Neural cell (in vitro differentiated cells): Measurements from ENCODE around the gene DPPA4. TPM values are rescaled to one million over a fixed set of nuclear protein-coding genes. Genes with fewer than 3 reads are reported as not detected.
"Not testable (repeated sequence)": the region's sequence is repeated elsewhere in the genome, so short reads cannot be mapped to it uniquely, and the experiment has no call there.

Source experiments
- H2AFZ ChIP-seq: fragments of 200-600, 300-800 bp; sonication (generic), shearing (Covaris generic); 2 replicates; pipeline ENCODE4 v1.6.0; 2014; ENCODE audit warnings: low read depth, mild to moderate bottlenecking, antibody characterized with exemption, low read length, moderate library complexity
- H3F3A ChIP-seq: fragments of 200-600 bp; shearing (Covaris generic); 2 replicates; pipeline ENCODE4 v1.6.1; 2016; ENCODE audit warnings: mild to moderate bottlenecking, moderate library complexity, mixed read lengths, antibody characterized with exemption, low read length; ENCODE audit not compliant: insufficient read depth, poor library complexity, severe bottlenecking
- H3K27ac ChIP-seq: fragments of 200-600, 300-800 bp; sonication (generic), shearing (Covaris generic); 2 replicates; pipeline ENCODE4 v1.5.1; 2014; ENCODE audit warnings: mild to moderate bottlenecking, low read length, moderate library complexity
- H3K27me3 ChIP-seq: fragments of 300-800, 200-600 bp; sonication (generic), shearing (Covaris generic); 2 replicates; pipeline ENCODE4 v1.6.0; 2014; ENCODE audit warnings: mild to moderate bottlenecking, low read depth, low read length, moderate library complexity; ENCODE audit not compliant: insufficient read depth
- H3K36me3 ChIP-seq: fragments of 300-800, 200-600 bp; sonication (generic), shearing (Covaris generic); 2 replicates; pipeline ENCODE4 v1.5.1; 2014; ENCODE audit warnings: mild to moderate bottlenecking, antibody characterized with exemption, low read length, moderate library complexity; ENCODE audit not compliant: insufficient read depth
- H3K4me2 ChIP-seq: fragments of 300-800, 200-600 bp; sonication (generic), shearing (Covaris generic); 2 replicates; pipeline ENCODE4 v1.6.0; 2014; ENCODE audit warnings: mild to moderate bottlenecking, low read length
- H3K4me3 ChIP-seq: fragments of 300-800, 200-600 bp; sonication (generic), shearing (Covaris generic); 2 replicates; pipeline ENCODE4 v1.5.1; 2014; ENCODE audit warnings: mild to moderate bottlenecking, low read length, moderate library complexity
- H3K79me2 ChIP-seq: fragments of 200-600 bp; shearing (Covaris generic); replicated peaks from 2 replicates; pipeline ENCODE4 v1.6.0; 2014; ENCODE audit warnings: mild to moderate bottlenecking, low read length, moderate library complexity; ENCODE audit not compliant: insufficient read depth
- H3K9ac ChIP-seq: fragments of 300-800, 200-600 bp; sonication (generic), shearing (Covaris generic); 2 replicates; pipeline ENCODE4 v1.6.1; 2016; ENCODE audit warnings: mild to moderate bottlenecking, low read length, mixed read lengths
- H3K9me2 ChIP-seq: fragments of 200-600 bp; shearing (Covaris generic); 2 replicates; pipeline ENCODE4 v1.6.1; 2016; ENCODE audit warnings: mild to moderate bottlenecking, low read length, mixed read lengths; ENCODE audit not compliant: insufficient read depth
- H3K9me3 ChIP-seq: fragments of 200-600, 300-800 bp; sonication (generic), shearing (Covaris generic); 2 replicates; pipeline ENCODE4 v1.6.1; 2016; ENCODE audit warnings: mild to moderate bottlenecking, mixed run types, low read length, moderate library complexity, mixed read lengths
- H4K20me1 ChIP-seq: fragments of 200-600 bp; shearing (Covaris generic); 2 replicates; pipeline ENCODE4 v1.6.1; 2016; ENCODE audit warnings: mild to moderate bottlenecking, mixed run types; ENCODE audit not compliant: insufficient read depth
- CTCF ChIP-seq: fragments of 450-650 bp; IDR thresholded peaks from 2 replicates; pipeline ENCODE4 v1.5.1; 2014; ENCODE audit warnings: antibody characterized with exemption, mild to moderate bottlenecking, moderate library complexity; ENCODE audit not compliant: poor library complexity, severe bottlenecking
- EP300 ChIP-seq: fragments of 450-650 bp; conservative IDR thresholded peaks from 2 replicates; pipeline ENCODE4 v1.6.1; 2014; ENCODE audit warnings: antibody characterized with exemption, mild to moderate bottlenecking, moderate library complexity; ENCODE audit not compliant: poor library complexity, severe bottlenecking
- EZH2 ChIP-seq: fragments of 200-600, 300-800 bp; shearing (Covaris generic), sonication (generic); IDR thresholded peaks from 2 replicates; pipeline ENCODE4 v1.6.1; 2014; ENCODE audit warnings: antibody characterized with exemption, low read length, borderline replicate concordance, mild to moderate bottlenecking; ENCODE audit not compliant: insufficient read depth, poor library complexity, severe bottlenecking
- MXI1 ChIP-seq: fragments of 450-650 bp; conservative IDR thresholded peaks from 2 replicates; pipeline ENCODE4 v1.6.1; 2014; ENCODE audit warnings: antibody characterized with exemption, mild to moderate bottlenecking; ENCODE audit not compliant: poor library complexity, severe bottlenecking
- POLR2AphosphoS5 ChIP-seq: IDR thresholded peaks from 2 replicates; pipeline ENCODE4 v1.6.1; 2012
- RAD21 ChIP-seq: fragments of 450-650 bp; conservative IDR thresholded peaks from 2 replicates; pipeline ENCODE4 v1.6.1; 2014; ENCODE audit warnings: antibody characterized with exemption, mild to moderate bottlenecking, moderate library complexity
- REST ChIP-seq: IDR thresholded peaks from 2 replicates; pipeline ENCODE4 v1.6.1; 2012; ENCODE audit warnings: borderline replicate concordance
- SMC3 ChIP-seq: fragments of 450-650 bp; conservative IDR thresholded peaks from 2 replicates; pipeline ENCODE4 v1.6.1; 2014; ENCODE audit warnings: antibody characterized with exemption, mild to moderate bottlenecking, moderate library complexity; ENCODE audit not compliant: poor library complexity
- TAF1 ChIP-seq: IDR thresholded peaks from 2 replicates; pipeline ENCODE4 v1.6.1; 2012; ENCODE audit warnings: low read depth
- polyA plus RNA-seq: library from polyadenylated mRNA; depleted of rRNA; stranded (reverse); fragments of >200 nt; gene quantifications from 2 replicates; pipeline ENCODE4 v1.2.3, GENCODE V29; 2014

The DPPA4 gene
- polyA plus RNA-seq, 1 donor from 2014 or later = 1.6 TPM

GRCh38 chr3:109382588-109382987 lies 45.2 kb upstream of the DPPA4 start (continued):
- no peak for TF ChIP-seq CTCF

GRCh38 chr3:109375975-109376374 lies 38.6 kb upstream of the DPPA4 start:
- no peak overlapping the region for H3K9ac ChIP-seq
- no peaks in the 10 kb centered on the region for H3K36me3 ChIP-seq
- TF ChIP-seq RAD21 = no peak
- TF ChIP-seq EZH2 = no peak
- no peak for TF ChIP-seq SMC3
- TF ChIP-seq POLR2AphosphoS5 = no peak
- no peak for TF ChIP-seq TAF1
- no peak overlapping the region for H3K27ac ChIP-seq
- no peaks in the 10 kb centered on the region for H3K27me3 ChIP-seq
- H4K20me1 ChIP-seq = no peaks in the 10 kb centered on the region
- no peaks in the 10 kb centered on the region for H3K79me2 ChIP-seq
- no peaks in the 10 kb centered on the region for H3K9me3 ChIP-seq
- H2AFZ ChIP-seq = no peak overlapping the region
- H3K4me3 ChIP-seq = no peak overlapping the region
- H3K4me2 ChIP-seq = no peak overlapping the region
- H3K9me2 ChIP-seq = no peaks in the 10 kb centered on the region
- no peaks in the 10 kb centered on the region for H3F3A ChIP-seq

GRCh38 chr3:109374434-109374833 lies 37.1 kb upstream of the DPPA4 start:
- not testable (repeated sequence) for H3K9ac ChIP-seq, H3K79me2 ChIP-seq, H4K20me1 ChIP-seq, H3K9me2 ChIP-seq, H3K36me3 ChIP-seq, H2AFZ ChIP-seq, H3K9me3 ChIP-seq, H3K4me2 ChIP-seq, H3K27me3 ChIP-seq, H3K4me3 ChIP-seq, H3K27ac ChIP-seq, H3F3A ChIP-seq

GRCh38 chr3:109373933-109374332 lies 36.6 kb upstream of the DPPA4 start:
- no peaks in the 10 kb centered on the region for H3K9me2 ChIP-seq
- TF ChIP-seq EP300 = no peak
- TF ChIP-seq REST = no peak
- TF ChIP-seq EZH2 = no peak
- TF ChIP-seq SMC3 = no peak
- TF ChIP-seq TAF1 = no peak
- TF ChIP-seq MXI1 = no peak
- TF ChIP-seq POLR2AphosphoS5 = no peak
- no peak for TF ChIP-seq RAD21
- no peak for TF ChIP-seq CTCF
- no peak overlapping the region for H3K9ac ChIP-seq
- H3K4me3 ChIP-seq = no peak overlapping the region
- no peak overlapping the region for H2AFZ ChIP-seq
- no peaks in the 10 kb centered on the region for H3K27me3 ChIP-seq
- H3K4me2 ChIP-seq = no peak overlapping the region
- H4K20me1 ChIP-seq = no peaks in the 10 kb centered on the region
- no peaks in the 10 kb centered on the region for H3K9me3 ChIP-seq
- no peaks in the 10 kb centered on the region for H3F3A ChIP-seq
- no peaks in the 10 kb centered on the region for H3K79me2 ChIP-seq
- no peak overlapping the region for H3K27ac ChIP-seq
- H3K36me3 ChIP-seq = no peaks in the 10 kb centered on the region
